ENCODE measurements around the gene NOTUM. TPM values are rescaled to one million over a fixed set of nuclear protein-coding genes. Genes with fewer than 3 reads are reported as not detected.
"Not testable (repeated sequence)": the region's sequence is repeated elsewhere in the genome, so short reads cannot be mapped to it uniquely, and the experiment has no call there.

NOTUM gene
- total and polyA plus RNA-seq, 9 donors: 2.8 to 7.6 (median 3.4) TPM

- H3K9me3 ChIP-seq (replicated peaks; ENCODE audit: control insufficient read depth, low read depth, low read length): no peaks in the 10 kb centered on the region
- H3K27ac ChIP-seq (ENCODE audit: low read length): no peak overlapping the region
- 78% methylated on average over 44 of the region's 45 CpGs for WGBS (ENCODE audit: insufficient coverage)
- no peak for DNase-seq
- H3K4me3 ChIP-seq (ENCODE audit: low read length): no peak overlapping the region
- no peaks in the 10 kb centered on the region for H3K36me3 ChIP-seq (ENCODE audit: control insufficient read depth, insufficient read depth, low read length)
- peaks cover 16% of the 10 kb centered on the region for H3K4me1 ChIP-seq (ENCODE audit: control insufficient read depth, insufficient read depth, low read length)
- H3K27me3 ChIP-seq (ENCODE audit: control insufficient read depth, insufficient read depth, low read length): peaks cover 36% of the 10 kb centered on the region
These were observed 4.1 kb downstream of the NOTUM start for GRCh38 chr17:81956607-81957589.

GRCh38 chr17:81955756-81956544 is 5.0 kb downstream of the NOTUM start:
- no peak overlapping the region for H3K27ac ChIP-seq (ENCODE audit: low read length)
- no peaks in the 10 kb centered on the region for H3K9me3 ChIP-seq (replicated peaks; ENCODE audit: control insufficient read depth, low read depth, low read length)
- H3K4me3 ChIP-seq (ENCODE audit: low read length): no peak overlapping the region
- peaks cover 14% of the 10 kb centered on the region for H3K4me1 ChIP-seq (ENCODE audit: control insufficient read depth, insufficient read depth, low read length)
- peaks cover 34% of the 10 kb centered on the region for H3K27me3 ChIP-seq (ENCODE audit: control insufficient read depth, insufficient read depth, low read length)
- DNase-seq: no peak
- 71% methylated on average over 10 of the region's 13 CpGs for WGBS (ENCODE audit: insufficient coverage)
- H3K36me3 ChIP-seq (ENCODE audit: control insufficient read depth, insufficient read depth, low read length): no peaks in the 10 kb centered on the region

GRCh38 chr17:81955058-81955681 is 5.8 kb downstream of the NOTUM start:
- Histone ChIP-seq H3K36me3 (ENCODE audit: control insufficient read depth, insufficient read depth, low read length) (no peaks in the 10 kb centered on the region), H3K27ac (ENCODE audit: low read length) (no peak overlapping the region), H3K4me1 (ENCODE audit: control insufficient read depth, insufficient read depth, low read length) (peaks cover 12% of the 10 kb centered on the region), H3K9me3 (replicated peaks; ENCODE audit: control insufficient read depth, low read depth, low read length) (no peaks in the 10 kb centered on the region), H3K27me3 (ENCODE audit: control insufficient read depth, insufficient read depth, low read length) (peaks cover 29% of the 10 kb centered on the region), H3K4me3 (ENCODE audit: low read length) (no peak overlapping the region)
- no peak for DNase-seq
- WGBS (ENCODE audit: insufficient coverage): 84% methylated on average over 19 of the region's 26 CpGs

- peaks cover 8% of the 10 kb centered on the region for H3K4me1 ChIP-seq (ENCODE audit: control insufficient read depth, insufficient read depth, low read length)
- H3K9me3 ChIP-seq (replicated peaks; ENCODE audit: control insufficient read depth, low read depth, low read length): no peaks in the 10 kb centered on the region
- WGBS (ENCODE audit: insufficient coverage): 76% methylated on average over 5 of the region's 19 CpGs
- DNase-seq: no peak
- H3K4me3 ChIP-seq (ENCODE audit: low read length): no peak overlapping the region
- no peak overlapping the region for H3K27ac ChIP-seq (ENCODE audit: low read length)
- H3K27me3 ChIP-seq (ENCODE audit: control insufficient read depth, insufficient read depth, low read length): peaks cover 24% of the 10 kb centered on the region
- H3K36me3 ChIP-seq (ENCODE audit: control insufficient read depth, insufficient read depth, low read length): no peaks in the 10 kb centered on the region
These were observed 6.6 kb downstream of the NOTUM start for GRCh38 chr17:81954131-81955057.

- peaks cover 15% of the 10 kb centered on the region for H3K27me3 ChIP-seq (ENCODE audit: control insufficient read depth, insufficient read depth, low read length)
- WGBS (ENCODE audit: insufficient coverage): 60% methylated on average over 3 of the region's 5 CpGs
- H3K36me3 ChIP-seq (ENCODE audit: control insufficient read depth, insufficient read depth, low read length): not testable (repeated sequence)
These were observed 7.5 kb downstream of the NOTUM start for GRCh38 chr17:81953443-81953842.

GRCh38 chr17:81952792-81953228 is 8.2 kb downstream of the NOTUM start:
- 68% methylated on average over 14 of the region's 16 CpGs for WGBS (ENCODE audit: insufficient coverage)

More at GRCh38 chr17:81953443-81953842, 7.5 kb downstream of the NOTUM start:
- H3K4me3 ChIP-seq (ENCODE audit: low read length); H3K4me1 ChIP-seq (ENCODE audit: control insufficient read depth, insufficient read depth, low read length); DNase-seq; H3K27ac ChIP-seq (ENCODE audit: low read length); H3K9me3 ChIP-seq (replicated peaks; ENCODE audit: control insufficient read depth, low read depth, low read length): not testable (repeated sequence)

GRCh38 chr17:81951785-81952684 is 9.0 kb downstream of the NOTUM start:
- WGBS (ENCODE audit: insufficient coverage): 77% methylated on average over 8 of the region's 13 CpGs
- H3K4me1 ChIP-seq (ENCODE audit: control insufficient read depth, insufficient read depth, low read length): no peaks in the 10 kb centered on the region
- H3K27me3 ChIP-seq (ENCODE audit: control insufficient read depth, insufficient read depth, low read length): peaks cover 4% of the 10 kb centered on the region
- no peak overlapping the region for H3K4me3 ChIP-seq (ENCODE audit: low read length)
- no peak overlapping the region for H3K27ac ChIP-seq (ENCODE audit: low read length)
- no peaks in the 10 kb centered on the region for H3K9me3 ChIP-seq (replicated peaks; ENCODE audit: control insufficient read depth, low read depth, low read length)
- no peaks in the 10 kb centered on the region for H3K36me3 ChIP-seq (ENCODE audit: control insufficient read depth, insufficient read depth, low read length)
- no peak for DNase-seq

More at GRCh38 chr17:81952792-81953228, 8.2 kb downstream of the NOTUM start:
- Histone ChIP-seq H3K9me3 (replicated peaks; ENCODE audit: control insufficient read depth, low read depth, low read length) (no peaks in the 10 kb centered on the region), H3K27ac (ENCODE audit: low read length) (no peak overlapping the region), H3K36me3 (ENCODE audit: control insufficient read depth, insufficient read depth, low read length) (no peaks in the 10 kb centered on the region), H3K27me3 (ENCODE audit: control insufficient read depth, insufficient read depth, low read length) (peaks cover 8% of the 10 kb centered on the region), H3K4me3 (ENCODE audit: low read length) (no peak overlapping the region), H3K4me1 (ENCODE audit: control insufficient read depth, insufficient read depth, low read length) (no peaks in the 10 kb centered on the region)
- no peak for DNase-seq

- 91% methylated on average over 10 of the region's 15 CpGs for WGBS (ENCODE audit: insufficient coverage)
- H3K27me3 ChIP-seq (ENCODE audit: control insufficient read depth, insufficient read depth, low read length): peaks cover 2% of the 10 kb centered on the region
- H3K4me1 ChIP-seq (ENCODE audit: control insufficient read depth, insufficient read depth, low read length): no peaks in the 10 kb centered on the region
- no peak overlapping the region for H3K4me3 ChIP-seq (ENCODE audit: low read length)
- H3K27ac ChIP-seq (ENCODE audit: low read length): no peak overlapping the region
- H3K36me3 ChIP-seq (ENCODE audit: control insufficient read depth, insufficient read depth, low read length): no peaks in the 10 kb centered on the region
- DNase-seq: no peak
- no peaks in the 10 kb centered on the region for H3K9me3 ChIP-seq (replicated peaks; ENCODE audit: control insufficient read depth, low read depth, low read length)
These were observed 10.5 kb downstream of the NOTUM start for GRCh38 chr17:81950501-81950900.

All from muscle of leg (tissue), 11 donors.